Measurements from ENCODE around the gene PIAS4. TPM values are rescaled to one million over a fixed set of nuclear protein-coding genes. Genes with fewer than 3 reads are reported as not detected.

Gene PIAS4
- total and polyA plus RNA-seq, 8 donors, result 20.9 to 29.9 (median 24.2) TPM

DNA sequence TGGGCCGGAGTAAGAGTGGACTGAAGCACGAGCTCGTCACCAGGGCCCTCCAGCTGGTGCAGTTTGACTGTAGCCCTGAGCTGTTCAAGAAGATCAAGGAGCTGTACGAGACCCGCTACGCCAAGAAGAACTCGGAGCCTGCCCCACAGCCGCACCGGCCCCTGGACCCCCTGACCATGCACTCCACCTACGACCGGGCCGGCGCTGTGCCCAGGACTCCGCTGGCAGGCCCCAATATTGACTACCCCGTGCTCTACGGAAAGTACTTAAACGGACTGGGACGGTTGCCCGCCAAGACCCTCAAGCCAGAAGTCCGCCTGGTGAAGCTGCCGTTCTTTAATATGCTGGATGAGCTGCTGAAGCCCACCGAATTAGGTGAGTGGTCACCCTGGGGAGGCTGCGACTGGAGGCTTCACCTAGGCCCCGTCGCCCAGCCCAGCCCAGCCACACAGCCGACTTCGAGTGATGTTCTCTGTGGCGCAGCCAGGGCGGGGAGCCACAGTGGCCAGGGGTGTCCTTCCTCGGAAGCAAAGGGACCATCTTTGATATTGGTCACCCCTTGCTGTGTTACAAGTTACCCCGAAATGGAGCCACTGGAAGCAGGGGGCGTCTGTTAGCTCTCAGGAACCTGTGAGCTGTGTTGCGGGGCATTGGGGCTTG is 5.6 kb downstream of the PIAS4 start:
- no peaks in the 10 kb centered on the region for H3K9me3 ChIP-seq
- H3K36me3 ChIP-seq, result peaks cover 0 to 60% of the 10 kb centered on the region in 2 donors
- H3K27me3 ChIP-seq, result no peaks in the 10 kb centered on the region
- TF ChIP-seq, protein P1, sequence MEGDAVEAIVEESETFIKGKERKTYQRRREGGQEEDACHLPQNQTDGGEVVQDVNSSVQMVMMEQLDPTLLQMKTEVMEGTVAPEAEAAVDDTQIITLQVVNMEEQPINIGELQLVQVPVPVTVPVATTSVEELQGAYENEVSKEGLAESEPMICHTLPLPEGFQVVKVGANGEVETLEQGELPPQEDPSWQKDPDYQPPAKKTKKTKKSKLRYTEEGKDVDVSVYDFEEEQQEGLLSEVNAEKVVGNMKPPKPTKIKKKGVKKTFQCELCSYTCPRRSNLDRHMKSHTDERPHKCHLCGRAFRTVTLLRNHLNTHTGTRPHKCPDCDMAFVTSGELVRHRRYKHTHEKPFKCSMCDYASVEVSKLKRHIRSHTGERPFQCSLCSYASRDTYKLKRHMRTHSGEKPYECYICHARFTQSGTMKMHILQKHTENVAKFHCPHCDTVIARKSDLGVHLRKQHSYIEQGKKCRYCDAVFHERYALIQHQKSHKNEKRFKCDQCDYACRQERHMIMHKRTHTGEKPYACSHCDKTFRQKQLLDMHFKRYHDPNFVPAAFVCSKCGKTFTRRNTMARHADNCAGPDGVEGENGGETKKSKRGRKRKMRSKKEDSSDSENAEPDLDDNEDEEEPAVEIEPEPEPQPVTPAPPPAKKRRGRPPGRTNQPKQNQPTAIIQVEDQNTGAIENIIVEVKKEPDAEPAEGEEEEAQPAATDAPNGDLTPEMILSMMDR (IDR thresholded peaks at IDR 0.05), result no peak
- intact Hi-C loops (cut with DNase I), result no loop called here
- no peak overlapping the region for H3K4me3 ChIP-seq
- ATAC-seq (no peak), DNase-seq (no peak)
- no peak overlapping the region for H3K27ac ChIP-seq
- peaks cover 11 to 46% of the 10 kb centered on the region in 2 donors for H3K4me1 ChIP-seq

DNA sequence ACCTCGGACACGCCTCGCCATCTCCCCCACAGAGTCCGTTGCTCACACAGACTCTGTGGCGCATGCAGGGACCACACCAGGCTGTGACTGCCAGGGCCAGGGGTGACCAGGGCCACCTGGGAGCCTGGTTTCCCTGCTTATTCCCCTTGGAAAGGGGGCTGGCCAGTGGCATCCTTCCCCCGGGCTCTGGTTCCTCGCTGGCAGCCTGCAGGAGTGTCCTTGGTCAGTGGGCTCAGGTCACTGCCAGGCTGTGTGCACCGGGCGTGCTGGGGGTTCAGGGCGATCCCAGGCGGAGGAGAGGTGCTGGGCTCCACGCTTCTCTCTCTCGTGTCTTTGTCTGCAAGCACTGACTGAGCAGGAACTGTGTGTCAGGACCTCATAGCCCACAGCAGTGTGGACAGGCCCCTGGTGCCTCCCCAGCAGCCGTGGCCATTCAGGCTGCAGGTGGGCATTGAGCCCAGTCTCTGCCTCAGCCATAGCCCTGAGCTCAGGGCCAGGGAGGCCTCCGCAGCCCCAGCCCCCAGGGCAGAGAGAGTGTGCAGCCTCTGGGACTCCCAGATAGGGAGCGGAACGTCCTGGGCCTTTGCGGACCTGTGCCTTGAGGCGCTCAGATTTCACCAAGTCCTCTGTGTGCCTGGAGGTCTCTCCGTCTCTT is 6.5 kb downstream of the PIAS4 start:
- DNase-seq (no peak), ATAC-seq (no peak)
- TF ChIP-seq, protein P1 (IDR thresholded peaks at IDR 0.05), result no peak
- no peak overlapping the region for H3K4me3 ChIP-seq
- H3K36me3 ChIP-seq, result peaks cover 0 to 69% of the 10 kb centered on the region in 2 donors
- no peak overlapping the region for H3K27ac ChIP-seq
- H3K9me3 ChIP-seq, result no peaks in the 10 kb centered on the region
- intact Hi-C loops (cut with DNase I), result no loop called here
- peaks cover 5 to 37% of the 10 kb centered on the region in 2 donors for H3K4me1 ChIP-seq
- H3K27me3 ChIP-seq, result no peaks in the 10 kb centered on the region

DNA sequence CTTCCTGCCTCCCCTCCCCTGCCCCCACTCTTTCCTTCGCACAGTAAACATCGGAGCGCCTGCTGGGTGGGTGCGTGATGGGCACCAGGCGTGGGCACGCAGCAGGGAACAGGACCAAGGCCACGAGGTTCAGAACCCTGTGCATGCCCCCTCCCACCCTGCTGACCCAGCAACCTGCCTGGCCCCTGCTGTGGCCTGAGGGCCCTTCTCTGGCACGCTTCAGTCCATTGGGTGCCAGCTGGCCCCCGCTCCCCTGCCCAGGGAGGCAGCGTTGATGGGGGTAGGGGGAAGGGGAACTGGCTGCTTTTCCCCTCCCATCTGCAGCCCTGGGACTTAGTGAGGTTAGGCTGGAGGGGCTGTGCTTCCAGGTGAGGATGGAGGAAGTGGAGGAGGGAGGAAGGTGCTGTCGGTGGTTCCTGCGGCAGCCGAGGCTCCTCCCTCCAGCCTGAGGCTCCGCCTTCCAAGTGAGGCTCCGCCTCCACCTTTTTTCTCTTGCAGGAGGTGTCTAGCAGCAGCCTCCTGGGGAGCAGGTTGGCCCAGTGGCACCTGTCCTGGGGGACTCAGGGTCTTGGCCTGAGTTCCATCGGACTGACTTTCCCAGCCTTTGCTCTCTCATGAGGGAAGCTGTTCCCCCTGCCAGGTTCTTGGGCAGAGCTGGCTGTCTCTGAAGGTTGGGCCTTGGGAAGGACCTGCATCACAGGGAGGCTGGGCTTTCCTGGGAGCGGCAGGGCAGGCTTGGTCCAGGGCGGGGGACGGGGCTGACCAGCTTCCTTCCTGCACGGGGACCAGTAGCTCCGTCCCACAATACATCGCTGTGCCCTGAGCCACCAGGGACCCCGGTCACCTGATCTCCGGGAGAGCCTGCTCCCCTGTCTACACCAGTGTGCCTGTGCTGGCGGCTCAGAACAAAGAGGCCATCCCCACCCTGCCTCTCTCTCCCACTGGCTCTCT is 7.3 kb downstream of the PIAS4 start:
- Histone ChIP-seq H3K36me3 (peaks cover 0 to 75% of the 10 kb centered on the region in 2 donors), H3K4me3 (no peak overlapping the region), H3K27ac (peak overlapping the region; percentile 29 to 53), H3K4me1 (peaks cover 0 to 29% of the 10 kb centered on the region in 2 donors), H3K9me3 (no peaks in the 10 kb centered on the region), H3K27me3 (no peaks in the 10 kb centered on the region)
- TF ChIP-seq, protein P1 (IDR thresholded peaks at IDR 0.05), result no peak
- intact Hi-C loops (cut with DNase I), result no loop called here
- ATAC-seq, result peak; percentile 6
- no peak for DNase-seq

DNA sequence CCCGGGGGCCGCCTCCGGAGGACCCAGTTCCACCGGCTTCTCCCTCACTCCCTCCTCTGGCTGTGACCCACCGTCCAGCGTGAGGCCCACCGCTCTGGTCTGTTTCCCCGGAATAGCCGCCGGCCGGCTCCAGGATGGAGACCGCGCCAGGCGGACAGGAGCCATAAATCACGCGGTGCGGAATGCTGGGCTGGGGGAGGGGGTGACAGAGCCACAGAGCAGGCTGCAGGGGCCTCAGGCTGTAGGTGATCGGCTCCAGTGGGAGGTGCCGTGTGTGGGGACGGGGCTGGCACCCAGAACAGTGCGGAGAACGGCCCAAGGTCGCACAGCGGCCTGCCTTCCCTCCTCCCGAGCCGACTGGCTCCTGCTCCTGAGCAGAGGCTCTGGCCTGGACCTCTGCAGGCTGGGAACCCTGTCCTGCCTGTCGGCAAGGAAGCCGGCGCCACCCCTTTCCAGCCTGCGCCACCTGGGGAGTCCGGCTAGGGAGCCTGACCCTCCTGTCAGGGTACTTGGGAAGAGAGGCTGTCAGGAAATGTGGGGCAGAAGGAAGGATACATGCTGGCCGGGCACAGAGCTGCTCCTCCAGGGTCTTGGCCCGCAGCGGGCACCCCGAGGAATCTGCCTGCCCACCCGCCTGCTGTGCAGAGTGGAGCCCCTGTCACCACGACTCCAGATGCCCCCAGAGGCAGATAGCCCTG is 8.3 kb downstream of the PIAS4 start:
- no peak overlapping the region for H3K4me3 ChIP-seq
- peaks cover 0 to 18% of the 10 kb centered on the region in 2 donors for H3K4me1 ChIP-seq

More for the DNA sequence above, 8.3 kb downstream of the PIAS4 start:
- Histone ChIP-seq H3K36me3 (peaks cover 0 to 72% of the 10 kb centered on the region in 2 donors), H3K9me3 (no peaks in the 10 kb centered on the region), H3K27ac (peak overlapping the region in 1 of 2 donors; percentile 53), H3K27me3 (no peaks in the 10 kb centered on the region)
- intact Hi-C loops (cut with DNase I), result no loop called here
- TF ChIP-seq, protein P1 (IDR thresholded peaks at IDR 0.05), result no peak
- no peak for ATAC-seq
- no peak for DNase-seq
